H1 (cell line): ENCODE results near the gene TNFRSF13B. TPM values are rescaled to one million over a fixed set of nuclear protein-coding genes. Genes with fewer than 3 reads are reported as not detected.

ENCODE experiments used
- CTCF ChIA-PET: fragments of 300-600 bp; sonication (Branson Sonifier 250); formaldehyde crosslinking; loops from one replicate; lab custom pipeline; 2021; ENCODE audit not compliant: partially characterized antibody; lab: Charles Lee
- POLR2A ChIA-PET: fragments of 300-600 bp; sonication (Branson Sonifier 250); formaldehyde crosslinking; loops from one replicate; lab custom pipeline; 2021; ENCODE audit warnings: inconsistent platforms; ENCODE audit not compliant: partially characterized antibody; lab: Charles Lee
- DNase-seq, 2 experiments: peaks; one replicate each; pipeline versions ENCODE4 v3.0.0 to v3.0.0-alpha.2; 2010 to 2022; ENCODE audit warnings: low spot score in 2 of 2, low read depth in 1 of 2, mixed read lengths in 1 of 2
- FAIRE-seq: peaks from 2 replicates; lab custom pipeline; 2011; peaks lifted over from hg19 to GRCh38; lab: Jason Lieb, UNC
- H2AFZ ChIP-seq: 2 replicates; pipeline ENCODE4 v1.8.1; 2012; ENCODE audit warnings: low read length, inconsistent platforms
- H2AK5ac ChIP-seq: 2 replicates; pipeline ENCODE4 v1.6.1; 2013; ENCODE audit warnings: low read depth, low read length
- H2BK120ac ChIP-seq: replicated peaks from 2 replicates; pipeline ENCODE3; 2013; ENCODE audit warnings: low read depth, low read length, inconsistent platforms
- H2BK12ac ChIP-seq: 2 replicates; pipeline ENCODE4 v1.6.1; 2013; ENCODE audit warnings: low read depth, low read length
- H2BK15ac ChIP-seq: 2 replicates; pipeline ENCODE4 v1.6.1; 2013; ENCODE audit warnings: low read length
- H2BK20ac ChIP-seq: 2 replicates; pipeline ENCODE4 v1.6.1; 2013; ENCODE audit warnings: low read length
- H2BK5ac ChIP-seq: 2 replicates; pipeline ENCODE4 v1.6.1; 2013; ENCODE audit warnings: low read depth, low read length
- H3K14ac ChIP-seq: 2 replicates; pipeline ENCODE4 v1.6.1; 2013; ENCODE audit warnings: inconsistent platforms; ENCODE audit not compliant: insufficient read length
- H3K18ac ChIP-seq: 2 replicates; pipeline ENCODE4 v1.6.1; 2013; ENCODE audit warnings: low read length; ENCODE audit errors: extremely low read depth
- H3K23ac ChIP-seq: 2 replicates; pipeline ENCODE4 v1.6.1; 2013; ENCODE audit warnings: inconsistent platforms; ENCODE audit not compliant: insufficient read length
- H3K23me2 ChIP-seq: 2 replicates; pipeline ENCODE4 v1.6.1; 2013; ENCODE audit warnings: low read depth, low read length
- H3K27ac ChIP-seq: 2 replicates; pipeline ENCODE4 v1.6.1; 2011; ENCODE audit warnings: low read depth, low read length, inconsistent platforms
- H3K27me3 ChIP-seq, 4 experiments: replicated peaks in 1 of 4; 1 replicate in 1 of 4; 2 replicates in 3 of 4; pipeline versions ENCODE4 v1.6.1 to v1.8.1; 2011 to 2013; ENCODE audit warnings: low read length in 3 of 4, mild to moderate bottlenecking in 3 of 4, inconsistent platforms in 2 of 4, mixed read lengths in 2 of 4, moderate library complexity in 1 of 4; ENCODE audit not compliant: control insufficient read depth in 3 of 4, insufficient read depth in 3 of 4; ENCODE audit errors: extremely low read depth in 1 of 4
- H3K36me3 ChIP-seq, 4 experiments: 2 replicates each; pipeline versions ENCODE4 v1.6.1 to v1.8.1; 2011 to 2013; ENCODE audit warnings: mild to moderate bottlenecking in 4 of 4, low read length in 3 of 4, moderate library complexity in 2 of 4, control low read depth in 1 of 4, inconsistent platforms in 1 of 4; ENCODE audit not compliant: insufficient read depth in 4 of 4, control insufficient read depth in 2 of 4
- H3K4ac ChIP-seq: replicated peaks from 2 replicates; pipeline ENCODE3; 2013; ENCODE audit warnings: low read length, low read depth, mixed read lengths, inconsistent platforms; ENCODE audit not compliant: insufficient read length
- H3K4me1 ChIP-seq, 4 experiments: replicated peaks in 1 of 4; 1 replicate in 1 of 4; 2 replicates in 3 of 4; pipeline versions ENCODE4 v1.6.1 to v1.8.1; 2011 to 2013; ENCODE audit warnings: low read length in 3 of 4, inconsistent platforms in 2 of 4, mixed read lengths in 1 of 4; ENCODE audit not compliant: insufficient read depth in 4 of 4, control insufficient read depth in 3 of 4
- H3K4me2 ChIP-seq, 2 experiments: 2 replicates each; pipeline versions ENCODE4 v1.6.1 to v1.8.1; 2011 to 2013; ENCODE audit warnings: low read depth in 2 of 2, low read length in 2 of 2, control low read depth in 1 of 2, inconsistent platforms in 1 of 2, mild to moderate bottlenecking in 1 of 2; ENCODE audit not compliant: insufficient read depth in 1 of 2
- H3K4me3 ChIP-seq, 4 experiments: fragments of 200-600, 300-600 bp in 1 of 4; sonication (generic), shearing (Covaris generic), sonication (Bioruptor Twin) in 1 of 4; 2 replicates each; pipeline versions ENCODE4 v1.5.1 to v1.8.1; 2011 to 2016; ENCODE audit warnings: low read length in 4 of 4, low read depth in 3 of 4, control low read depth in 2 of 4, inconsistent platforms in 2 of 4, mild to moderate bottlenecking in 2 of 4, mixed read lengths in 1 of 4, moderate library complexity in 1 of 4; ENCODE audit not compliant: insufficient read depth in 2 of 4; ENCODE audit errors: extremely low read depth in 1 of 4
- H3K56ac ChIP-seq: replicated peaks from 2 replicates; pipeline ENCODE3; 2013; ENCODE audit warnings: low read depth, mild to moderate bottlenecking, mixed read lengths, low read length, inconsistent platforms; ENCODE audit not compliant: insufficient read length
- H3K79me1 ChIP-seq: 2 replicates; pipeline ENCODE4 v1.6.1; 2013; ENCODE audit warnings: low read depth, low read length, control low read depth
- H3K79me2 ChIP-seq, 2 experiments: 2 replicates each; pipeline versions ENCODE4 v1.6.1 to v1.8.1; 2012 to 2013; ENCODE audit warnings: low read length in 2 of 2, mild to moderate bottlenecking in 2 of 2, inconsistent platforms in 1 of 2; ENCODE audit not compliant: insufficient read depth in 2 of 2, control insufficient read depth in 1 of 2
- H3K9ac ChIP-seq, 4 experiments: replicated peaks in 1 of 4; 1 replicate in 1 of 4; 2 replicates in 3 of 4; pipeline versions ENCODE4 v1.6.1 to v1.8.1; 2011 to 2013; ENCODE audit warnings: low read depth in 3 of 4, low read length in 3 of 4, control low read depth in 2 of 4, mild to moderate bottlenecking in 2 of 4, moderate library complexity in 2 of 4, inconsistent platforms in 1 of 4; ENCODE audit errors: extremely low read depth in 1 of 4
- H3K9me3 ChIP-seq, 2 experiments: 2 replicates each; pipeline versions ENCODE4 v1.6.1 to v1.8.1; 2012 to 2013; ENCODE audit warnings: mild to moderate bottlenecking in 2 of 2, moderate library complexity in 2 of 2, control low read depth in 1 of 2, inconsistent platforms in 1 of 2, low read depth in 1 of 2, low read length in 1 of 2, mixed read lengths in 1 of 2; ENCODE audit not compliant: insufficient read depth in 2 of 2
- H4K20me1 ChIP-seq, 2 experiments: replicated peaks in 1 of 2; 2 replicates each; pipeline versions ENCODE3 to v1.8.1; 2011 to 2013; ENCODE audit warnings: inconsistent platforms in 2 of 2, low read length in 2 of 2, mild to moderate bottlenecking in 1 of 2; ENCODE audit not compliant: insufficient read depth in 2 of 2, control insufficient read depth in 1 of 2
- H4K5ac ChIP-seq: 2 replicates; pipeline ENCODE4 v1.6.1; 2013; ENCODE audit warnings: low read length, low read depth, mixed read lengths, inconsistent platforms; ENCODE audit not compliant: insufficient read length
- H4K8ac ChIP-seq: 2 replicates; pipeline ENCODE4 v1.8.0; 2013; ENCODE audit warnings: mild to moderate bottlenecking, moderate library complexity, low read length, inconsistent platforms; ENCODE audit not compliant: insufficient read depth; ENCODE audit errors: extremely low read depth
- H4K91ac ChIP-seq: replicated peaks from 2 replicates; pipeline ENCODE3; 2013; ENCODE audit warnings: low read length, mixed read lengths, inconsistent platforms; ENCODE audit not compliant: insufficient read length
- GTF2F1 ChIP-seq: IDR thresholded peaks from 2 replicates; pipeline ENCODE4 v1.6.1; 2012; ENCODE audit warnings: low read depth, low read length, improper control_type of control experiment, borderline replicate concordance
- WGBS, 2 experiments: shearing (Covaris generic) in 1 of 2; methylation state at CpG; one replicate each; pipeline versions ENCODE4 v1.1.6 to v1.1.7; 2013 to 2015; ENCODE audit warnings: low lambda C conversion rate in 2 of 2, mixed read lengths in 2 of 2, inconsistent platforms in 1 of 2, low coverage in 1 of 2, missing lambda C conversion rate in 1 of 2; ENCODE audit not compliant: insufficient replicate concordance in 2 of 2, insufficient coverage in 1 of 2, insufficient read length in 1 of 2; ENCODE audit errors: extremely low coverage in 1 of 2, missing lambda C conversion rate in 1 of 2; 5-methylcytosine and 5-hydroxymethylcytosine counted together
- polyA plus RNA-seq, 7 experiments: library from polyadenylated mRNA; depleted of rRNA in 3 of 7; stranded (reverse) in 5 of 7; unstranded in 2 of 7; fragments of >200 nt in 5 of 7; fragments of 200-250 nt in 2 of 7; gene quantifications; 1 replicate in 5 of 7; 2 replicates in 1 of 7; 4 replicates in 1 of 7; pipeline versions ENCODE4 v1.2.1 to v1.2.3, GENCODE V29; 2011 to 2013; ENCODE audit warnings: missing spikeins in 2 of 7, mixed read lengths in 2 of 7
- total RNA-seq: library from RNA; stranded (reverse); fragmentation: NEBNext Ultra II Directional; extraction: Animal tissue kit (Norgen Biotek cat#: 25700); gene quantifications from 2 replicates; pipeline ENCODE4 v1.2.1, GENCODE V29; 2021

TNFRSF13B gene
- total and polyA plus RNA-seq, 2 of the 8 experiments (the other 6 are each of a cell fraction or from before 2014, with no cell fraction given), result not detected

DNA sequence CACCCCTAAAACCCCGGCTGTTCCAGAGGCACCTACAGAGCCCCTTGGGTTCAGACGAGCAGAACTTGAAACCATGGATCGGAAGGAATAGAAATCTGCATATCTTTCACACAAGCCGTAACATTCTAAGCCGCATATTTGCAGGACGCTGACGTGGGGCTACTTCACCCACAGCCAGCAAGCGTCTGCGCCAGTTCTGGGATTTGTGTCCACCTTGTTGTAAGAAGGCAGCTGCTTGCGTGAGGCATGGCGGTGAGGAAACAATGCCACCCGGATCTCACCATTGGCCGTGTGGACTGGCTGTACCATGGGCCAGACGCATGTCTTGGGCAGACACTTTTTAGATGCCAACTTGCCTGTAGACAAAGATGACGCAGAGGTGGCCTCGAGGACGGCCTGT, 34.5 kb downstream of the TNFRSF13B start:
- 92% methylated on average over 16 of the region's 17 CpGs; no CpG with 5 or more reads in 1 of the 2 experiments for WGBS, 2 experiments

More for the DNA sequence above, 34.5 kb downstream of the TNFRSF13B start:
- no peak overlapping the region for H2BK12ac ChIP-seq
- no peak overlapping the region for H3K56ac ChIP-seq
- H2BK120ac ChIP-seq, result no peak overlapping the region
- no peak for DNase-seq
- H3K4ac ChIP-seq, result no peak overlapping the region
- no peaks in the 10 kb centered on the region for H3K79me1 ChIP-seq
- no peak overlapping the region for H3K4me2 ChIP-seq
- H3K27ac ChIP-seq, result no peak overlapping the region
- no peak overlapping the region for H3K18ac ChIP-seq
- no peaks in the 10 kb centered on the region for H3K79me2 ChIP-seq
- no peak for TF ChIP-seq GTF2F1
- no peaks in the 10 kb centered on the region for H3K23me2 ChIP-seq
- H2AK5ac ChIP-seq, result no peak overlapping the region
- H3K4me1 ChIP-seq, result peaks cover 1 to 14% (median 5%) of the 10 kb centered on the region in 4 experiments; a peak in 5 of 7 replicates
- H3K4me3 ChIP-seq, result no peak overlapping the region
- POLR2A ChIA-PET, result no interaction called here
- no peak overlapping the region for H3K14ac ChIP-seq
- H2BK20ac ChIP-seq, result no peak overlapping the region
- H4K20me1 ChIP-seq, result no peaks in the 10 kb centered on the region
- H3K9me3 ChIP-seq, result no peaks in the 10 kb centered on the region
- H3K9ac ChIP-seq, result no peak overlapping the region
- H2BK15ac ChIP-seq, result no peak overlapping the region
- H3K27me3 ChIP-seq, result no peaks in the 10 kb centered on the region
- no peak overlapping the region for H2AFZ ChIP-seq
- no peak overlapping the region for H4K8ac ChIP-seq
- no peak overlapping the region for H2BK5ac ChIP-seq
- CTCF ChIA-PET, result no interaction called here
- H4K91ac ChIP-seq, result no peak overlapping the region
- H4K5ac ChIP-seq, result no peak overlapping the region
- H3K23ac ChIP-seq, result no peak overlapping the region
- H3K36me3 ChIP-seq, result no peaks in the 10 kb centered on the region
- FAIRE-seq, result no peak
